H9 (cell line): Measurements from ENCODE around the gene TNPO1. TPM values are rescaled to one million over a fixed set of nuclear protein-coding genes. Genes with fewer than 3 reads are reported as not detected.

Source experiments
- DNase-seq: peaks from one replicate; pipeline ENCODE4 v3.0.0-alpha.2; 2017
- H2AFZ ChIP-seq: one replicate; pipeline ENCODE4 v1.6.1; 2013; ENCODE audit warnings: mild to moderate bottlenecking, low read length, control low read depth, moderate library complexity
- H2AK5ac ChIP-seq: 2 replicates; pipeline ENCODE4 v1.6.1; 2013; ENCODE audit warnings: low read length, control low read depth, mixed read lengths; ENCODE audit not compliant: insufficient read length
- H2BK120ac ChIP-seq: one replicate; pipeline ENCODE4 v1.6.1; 2013; ENCODE audit warnings: low read depth, mild to moderate bottlenecking, low read length, control low read depth, inconsistent platforms; ENCODE audit not compliant: poor library complexity, severe bottlenecking
- H2BK12ac ChIP-seq: 2 replicates; pipeline ENCODE4 v1.6.1; 2013; ENCODE audit warnings: low read length, control low read depth, mixed read lengths, low read depth; ENCODE audit not compliant: insufficient read length
- H2BK15ac ChIP-seq: 2 replicates; pipeline ENCODE4 v1.6.1; 2013; ENCODE audit warnings: low read depth, low read length, control low read depth
- H2BK20ac ChIP-seq: one replicate; pipeline ENCODE4 v1.6.1; 2013; ENCODE audit warnings: low read depth, mild to moderate bottlenecking, low read length, control low read depth, inconsistent platforms; ENCODE audit not compliant: poor library complexity, severe bottlenecking
- H2BK5ac ChIP-seq: 2 replicates; pipeline ENCODE4 v1.6.1; 2013; ENCODE audit warnings: low read length, control low read depth, mixed read lengths; ENCODE audit not compliant: insufficient read length
- H3K14ac ChIP-seq: 2 replicates; pipeline ENCODE4 v1.6.1; 2013; ENCODE audit warnings: low read length, control low read depth; ENCODE audit not compliant: insufficient read depth
- H3K18ac ChIP-seq: 2 replicates; pipeline ENCODE4 v1.6.1; 2013; ENCODE audit warnings: low read depth, mild to moderate bottlenecking, mixed read lengths, low read length, control low read depth; ENCODE audit not compliant: insufficient read length
- H3K23ac ChIP-seq: 2 replicates; pipeline ENCODE4 v1.6.1; 2013; ENCODE audit warnings: low read length, control low read depth, mixed read lengths, low read depth; ENCODE audit not compliant: insufficient read length
- H3K23me2 ChIP-seq: 2 replicates; pipeline ENCODE4 v1.6.1; 2013; ENCODE audit warnings: low read depth, mild to moderate bottlenecking, mixed read lengths, low read length, control low read depth; ENCODE audit not compliant: insufficient read length, poor library complexity, severe bottlenecking
- H3K27ac ChIP-seq: 2 replicates; pipeline ENCODE4 v1.5.1; 2013; ENCODE audit warnings: low read length, control low read depth, mixed read lengths, low read depth; ENCODE audit not compliant: insufficient read length
- H3K27me3 ChIP-seq: 2 replicates; pipeline ENCODE4 v1.6.1; 2013; ENCODE audit warnings: low read length, control low read depth, inconsistent platforms; ENCODE audit not compliant: insufficient read depth
- H3K4ac ChIP-seq: 2 replicates; pipeline ENCODE4 v1.6.1; 2013; ENCODE audit warnings: low read depth, mild to moderate bottlenecking, control low read depth, inconsistent platforms, low read length, moderate library complexity
- H3K4me1 ChIP-seq: 2 replicates; pipeline ENCODE4 v1.6.1; 2013; ENCODE audit warnings: low read length, control low read depth, inconsistent platforms; ENCODE audit not compliant: insufficient read depth
- H3K4me2 ChIP-seq: 2 replicates; pipeline ENCODE4 v1.6.1; 2013; ENCODE audit warnings: low read length, control low read depth, mixed read lengths; ENCODE audit not compliant: insufficient read length, insufficient read depth
- H3K56ac ChIP-seq: 2 replicates; pipeline ENCODE4 v1.6.1; 2013; ENCODE audit warnings: low read depth, mild to moderate bottlenecking, mixed read lengths, low read length, control low read depth; ENCODE audit not compliant: insufficient read length
- H3K79me1 ChIP-seq: 2 replicates; pipeline ENCODE4 v1.6.1; 2013; ENCODE audit warnings: low read depth, mild to moderate bottlenecking, moderate library complexity, low read length, control low read depth, inconsistent platforms; ENCODE audit not compliant: insufficient read depth, poor library complexity, severe bottlenecking
- H3K79me2 ChIP-seq: 2 replicates; pipeline ENCODE4 v1.6.1; 2013; ENCODE audit warnings: low read length, control low read depth, inconsistent platforms; ENCODE audit not compliant: insufficient read depth
- H3K9ac ChIP-seq: 2 replicates; pipeline ENCODE4 v1.6.1; 2013; ENCODE audit warnings: low read length, control low read depth, mixed read lengths; ENCODE audit not compliant: insufficient read length; ENCODE audit errors: extremely low read depth
- H3K9me3 ChIP-seq: one replicate; pipeline ENCODE4 v1.6.1; 2013; ENCODE audit warnings: low read depth, low read length, inconsistent platforms; ENCODE audit not compliant: control insufficient read depth
- H3T11ph ChIP-seq: one replicate; pipeline ENCODE4 v1.6.1; 2013; ENCODE audit warnings: mild to moderate bottlenecking, low read length, control low read depth, inconsistent platforms
- H4K20me1 ChIP-seq: one replicate; pipeline ENCODE4 v1.6.1; 2013; ENCODE audit not compliant: control insufficient read depth, insufficient read length, insufficient read depth
- H4K5ac ChIP-seq: 2 replicates; pipeline ENCODE4 v1.6.1; 2013; ENCODE audit warnings: low read depth, mild to moderate bottlenecking, mixed read lengths, low read length, control low read depth; ENCODE audit not compliant: insufficient read length
- H4K8ac ChIP-seq: replicated peaks from 2 replicates; pipeline ENCODE4 v1.6.1; 2013; ENCODE audit warnings: low read length, control low read depth, mixed read lengths, low read depth; ENCODE audit not compliant: insufficient read length
- H4K91ac ChIP-seq: 2 replicates; pipeline ENCODE4 v1.6.1; 2013; ENCODE audit warnings: low read depth, mild to moderate bottlenecking, moderate library complexity, mixed read lengths, low read length, control low read depth; ENCODE audit not compliant: insufficient read length
- H3K27ac Mint-ChIP-seq, 3 experiments: 2 replicates in 2 of 3; 3 replicates in 1 of 3; pipeline ENCODE4 v1.8.0; 2020 to 2021; ENCODE audit warnings: mixed read lengths in 3 of 3, mild to moderate bottlenecking in 1 of 3, moderate library complexity in 1 of 3
- H3K27me3 Mint-ChIP-seq: 2 replicates; pipeline ENCODE4 v1.8.0; 2021; ENCODE audit warnings: low read depth, mild to moderate bottlenecking, moderate library complexity, mixed read lengths
- H3K36me3 Mint-ChIP-seq, 3 experiments: 2 replicates in 2 of 3; 3 replicates in 1 of 3; pipeline ENCODE4 v1.8.0; 2020 to 2021; ENCODE audit warnings: low read depth in 3 of 3, mixed read lengths in 3 of 3; ENCODE audit not compliant: insufficient read depth in 1 of 3
- H3K4me1 Mint-ChIP-seq, 2 experiments: 2 replicates each; pipeline ENCODE4 v1.8.0; 2020; ENCODE audit warnings: mixed read lengths in 2 of 2
- H3K4me3 Mint-ChIP-seq, 2 experiments: 2 replicates in 1 of 2; 3 replicates in 1 of 2; pipeline ENCODE4 v1.8.0; 2020 to 2021; ENCODE audit warnings: mild to moderate bottlenecking in 2 of 2, mixed read lengths in 2 of 2, moderate library complexity in 1 of 2
- H3K9me3 Mint-ChIP-seq, 2 experiments: 2 replicates in 1 of 2; 3 replicates in 1 of 2; pipeline ENCODE4 v1.8.0; 2020; ENCODE audit warnings: mild to moderate bottlenecking in 2 of 2, mixed read lengths in 2 of 2, moderate library complexity in 1 of 2
- WGBS: extraction: QIAGEN DNeasy Blood & Tissue Kit; methylation state at CpG from one replicate; pipeline ENCODE4 v1.1.7; 2013; ENCODE audit warnings: missing lambda C conversion rate, low lambda C conversion rate, mixed read lengths; ENCODE audit not compliant: insufficient read length; ENCODE audit errors: extremely low coverage; 5-methylcytosine and 5-hydroxymethylcytosine counted together
- total RNA-seq: library from RNA; stranded (reverse); gene quantifications from 2 replicates; pipeline ENCODE4 v1.2.1, GENCODE V29; 2021
- TF ChIP-seq, protein P1 (sequence below): fragments of 200-600 bp; sonication (generic); conservative IDR thresholded peaks from 3 replicates; pipeline ENCODE4 v1.8.0; 2021; ENCODE audit warnings: antibody characterized with exemption, mild to moderate bottlenecking

TNPO1 gene
- total RNA-seq, 1 experiment from 2014 or later = 164 TPM

DNA sequence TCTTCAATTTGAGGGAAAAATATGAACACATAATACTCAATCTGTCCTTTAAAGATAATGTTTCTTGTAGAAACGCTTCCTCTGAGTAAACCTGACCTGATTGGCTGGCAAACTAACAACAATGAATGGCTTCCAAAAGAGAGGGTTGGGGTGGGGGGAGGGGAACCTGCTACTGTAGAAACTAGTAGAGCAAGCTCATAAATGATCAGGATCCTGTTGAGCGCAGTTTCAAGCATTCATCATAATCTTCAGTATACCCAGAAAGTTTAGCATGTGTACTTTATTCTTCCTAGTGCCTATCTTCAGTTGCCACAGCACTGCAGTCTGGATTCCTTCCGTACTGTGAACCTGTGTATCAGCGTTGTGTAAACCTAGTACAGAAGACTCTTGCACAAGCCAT, 76.4 kb downstream of the TNPO1 start:
- Histone ChIP-seq H3K79me2 (no peaks in the 10 kb centered on the region; the same call in 1 of the 2 replicates), H2BK20ac (no peak overlapping the region), H2AFZ (no peak overlapping the region), H4K20me1 (no peaks in the 10 kb centered on the region), H2BK15ac (no peak overlapping the region), H4K91ac (no peak overlapping the region), H2BK120ac (no peak overlapping the region), H3K4me1 (no peaks in the 10 kb centered on the region), H2BK5ac (no peak overlapping the region), H3K18ac (no peak overlapping the region), H3K23ac (no peak overlapping the region), H3K23me2 (no peaks in the 10 kb centered on the region), H2BK12ac (no peak overlapping the region), H3K56ac (no peak overlapping the region), H3K9ac (no peak overlapping the region), H3K4ac (no peak overlapping the region), H3K27ac (no peak overlapping the region), H3K14ac (no peak overlapping the region), H3K9me3 (no peaks in the 10 kb centered on the region), H4K5ac (no peak overlapping the region), H3T11ph (no peak overlapping the region), H3K79me1 (no peaks in the 10 kb centered on the region), H3K4me2 (no peak overlapping the region), H3K27me3 (no peaks in the 10 kb centered on the region), H4K8ac (no peak overlapping the region), H2AK5ac (no peak overlapping the region)
- TF ChIP-seq, protein P1, sequence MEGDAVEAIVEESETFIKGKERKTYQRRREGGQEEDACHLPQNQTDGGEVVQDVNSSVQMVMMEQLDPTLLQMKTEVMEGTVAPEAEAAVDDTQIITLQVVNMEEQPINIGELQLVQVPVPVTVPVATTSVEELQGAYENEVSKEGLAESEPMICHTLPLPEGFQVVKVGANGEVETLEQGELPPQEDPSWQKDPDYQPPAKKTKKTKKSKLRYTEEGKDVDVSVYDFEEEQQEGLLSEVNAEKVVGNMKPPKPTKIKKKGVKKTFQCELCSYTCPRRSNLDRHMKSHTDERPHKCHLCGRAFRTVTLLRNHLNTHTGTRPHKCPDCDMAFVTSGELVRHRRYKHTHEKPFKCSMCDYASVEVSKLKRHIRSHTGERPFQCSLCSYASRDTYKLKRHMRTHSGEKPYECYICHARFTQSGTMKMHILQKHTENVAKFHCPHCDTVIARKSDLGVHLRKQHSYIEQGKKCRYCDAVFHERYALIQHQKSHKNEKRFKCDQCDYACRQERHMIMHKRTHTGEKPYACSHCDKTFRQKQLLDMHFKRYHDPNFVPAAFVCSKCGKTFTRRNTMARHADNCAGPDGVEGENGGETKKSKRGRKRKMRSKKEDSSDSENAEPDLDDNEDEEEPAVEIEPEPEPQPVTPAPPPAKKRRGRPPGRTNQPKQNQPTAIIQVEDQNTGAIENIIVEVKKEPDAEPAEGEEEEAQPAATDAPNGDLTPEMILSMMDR = no peak
- no CpG with 5 or more reads among the region's 4 CpGs for WGBS
- H3K4me1 Mint-ChIP-seq = no peaks in the 10 kb centered on the region
- DNase-seq = no peak
- peaks cover 55 to 86% (median 75%) of the 10 kb centered on the region in 3 experiments for H3K36me3 Mint-ChIP-seq
- no peaks in the 10 kb centered on the region for H3K27me3 Mint-ChIP-seq
- no peak overlapping the region for H3K27ac Mint-ChIP-seq
- no peaks in the 10 kb centered on the region for H3K9me3 Mint-ChIP-seq
- H3K4me3 Mint-ChIP-seq = no peak overlapping the region
